ENCODE data around the gene MCM8. TPM values are rescaled to one million over a fixed set of nuclear protein-coding genes. Genes with fewer than 3 reads are reported as not detected.

The MCM8 gene
- total and polyA plus RNA-seq, 2 donors (not counting 1 experiment from before 2014, with no cell fraction given): 4.4 to 13.8 TPM

DNA sequence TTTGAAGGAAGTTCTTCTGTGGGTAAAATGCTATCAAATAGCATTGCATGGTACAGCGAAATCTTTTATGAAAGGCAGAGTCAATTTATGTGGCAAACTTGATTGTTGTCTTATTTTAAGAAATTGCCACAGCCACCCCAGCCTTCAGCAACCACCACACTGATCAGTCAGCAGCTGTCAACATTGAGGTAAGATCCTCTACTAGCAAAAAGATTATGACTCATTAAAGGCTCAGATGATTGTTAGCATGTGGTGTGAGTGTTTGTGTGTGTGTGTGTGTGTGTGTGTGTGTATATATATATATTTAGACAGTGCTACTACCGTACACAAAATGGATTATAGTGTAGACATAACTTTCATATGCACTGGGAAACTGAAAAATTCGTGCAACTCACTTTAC is 75.6 kb downstream of the MCM8 start:
- ChIA-PET CTCF (no interaction called here), POLR2A (no interaction called here)
- H3K4me3 Mint-ChIP-seq: no peak overlapping the region
- no peak overlapping the region for H3K4me3 ChIP-seq (ENCODE audit: control extremely low read depth in 1 of 5, extremely low read depth in 1 of 5, insufficient read depth in 1 of 5, low read depth in 2 of 5, low read length in 4 of 5)
- H3K9me3 Mint-ChIP-seq (ENCODE audit: insufficient read depth): peaks cover 4% of the 10 kb centered on the region
- intact Hi-C loops (cut with micrococcal nuclease): no loop called here
- H3K4me2 ChIP-seq (replicated peaks; ENCODE audit: low read depth, low read length, poor library complexity, severe bottlenecking): no peak overlapping the region
- H3K9me3 ChIP-seq (ENCODE audit: control extremely low read depth in 1 of 3, control insufficient read depth in 2 of 3, insufficient read depth in 1 of 3, low read length in 2 of 3): peaks cover 0 to 4% (median 0%) of the 10 kb centered on the region in 3 donors
- no peak overlapping the region for H3K27ac Mint-ChIP-seq
- no peaks in the 10 kb centered on the region for H3K27me3 ChIP-seq (replicated peaks in 1 of 4; ENCODE audit: control extremely low read depth in 1 of 4, control insufficient read depth in 3 of 4, insufficient read depth in 4 of 4, low read length in 3 of 4)
- H3K27ac ChIP-seq (ENCODE audit: low read length in 2 of 2): no peak overlapping the region
- no CpG with 5 or more reads among the region's 3 CpGs for WGBS (ENCODE audit: insufficient coverage)
- peaks cover 13% of the 10 kb centered on the region for H3K79me2 ChIP-seq (ENCODE audit: control insufficient read depth, insufficient read depth, low read length)
- TF ChIP-seq, protein P1, sequence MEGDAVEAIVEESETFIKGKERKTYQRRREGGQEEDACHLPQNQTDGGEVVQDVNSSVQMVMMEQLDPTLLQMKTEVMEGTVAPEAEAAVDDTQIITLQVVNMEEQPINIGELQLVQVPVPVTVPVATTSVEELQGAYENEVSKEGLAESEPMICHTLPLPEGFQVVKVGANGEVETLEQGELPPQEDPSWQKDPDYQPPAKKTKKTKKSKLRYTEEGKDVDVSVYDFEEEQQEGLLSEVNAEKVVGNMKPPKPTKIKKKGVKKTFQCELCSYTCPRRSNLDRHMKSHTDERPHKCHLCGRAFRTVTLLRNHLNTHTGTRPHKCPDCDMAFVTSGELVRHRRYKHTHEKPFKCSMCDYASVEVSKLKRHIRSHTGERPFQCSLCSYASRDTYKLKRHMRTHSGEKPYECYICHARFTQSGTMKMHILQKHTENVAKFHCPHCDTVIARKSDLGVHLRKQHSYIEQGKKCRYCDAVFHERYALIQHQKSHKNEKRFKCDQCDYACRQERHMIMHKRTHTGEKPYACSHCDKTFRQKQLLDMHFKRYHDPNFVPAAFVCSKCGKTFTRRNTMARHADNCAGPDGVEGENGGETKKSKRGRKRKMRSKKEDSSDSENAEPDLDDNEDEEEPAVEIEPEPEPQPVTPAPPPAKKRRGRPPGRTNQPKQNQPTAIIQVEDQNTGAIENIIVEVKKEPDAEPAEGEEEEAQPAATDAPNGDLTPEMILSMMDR (IDR thresholded peaks at IDR 0.05): no peak
- no peak for TF ChIP-seq EZH2 (IDR thresholded peaks at IDR 0.05; ENCODE audit: borderline replicate concordance, insufficient read depth, low read depth, low read length, poor library complexity, severe bottlenecking)
- H3K4me1 Mint-ChIP-seq: no peaks in the 10 kb centered on the region
- H3K36me3 ChIP-seq (replicated peaks in 1 of 2; ENCODE audit: control extremely low read depth in 1 of 2, control insufficient read depth in 1 of 2, extremely low read depth in 1 of 2, insufficient read depth in 2 of 2, low read length in 1 of 2): peaks cover 9 to 27% of the 10 kb centered on the region in 2 experiments
- H2AFZ ChIP-seq (ENCODE audit: insufficient read depth, low read depth, low read length, poor library complexity, severe bottlenecking): no peak overlapping the region
- no peaks in the 10 kb centered on the region for H3K27me3 Mint-ChIP-seq
- H4K20me1 ChIP-seq (ENCODE audit: control insufficient read depth, insufficient read depth, low read length, poor library complexity, severe bottlenecking): no peaks in the 10 kb centered on the region
- DNase-seq (no peak), ATAC-seq (ENCODE audit: low read depth) (no peak)
- H3K9ac ChIP-seq (ENCODE audit: low read length): no peak overlapping the region
- no peaks in the 10 kb centered on the region for H3K4me1 ChIP-seq (ENCODE audit: control insufficient read depth in 2 of 2, insufficient read depth in 2 of 2, low read length in 2 of 2)

DNA sequence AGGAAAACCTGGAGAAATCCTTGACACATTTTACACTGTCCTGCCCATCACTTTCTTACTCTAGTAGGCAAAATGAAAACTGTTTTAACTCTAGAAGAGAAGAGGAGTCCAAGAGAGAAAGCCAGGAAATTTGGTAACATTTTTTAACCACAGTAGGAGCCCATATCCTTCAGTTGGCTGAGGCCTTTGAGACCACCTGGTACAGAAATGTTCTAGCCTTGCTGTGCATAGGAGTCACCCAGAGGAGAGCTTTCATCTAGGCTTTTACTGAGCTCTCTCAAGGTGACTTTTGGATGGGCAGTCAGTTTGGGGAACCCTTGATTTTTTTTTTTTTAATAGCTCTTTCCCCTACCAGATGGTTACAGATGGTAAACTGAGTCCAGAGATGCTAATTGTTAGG is 78.4 kb downstream of the MCM8 start:
- H3K4me2 ChIP-seq (replicated peaks; ENCODE audit: low read depth, low read length, poor library complexity, severe bottlenecking): no peak overlapping the region
- ChIA-PET CTCF (no interaction called here), POLR2A (no interaction called here)

More for the DNA sequence above, 78.4 kb downstream of the MCM8 start:
- H4K20me1 ChIP-seq (ENCODE audit: control insufficient read depth, insufficient read depth, low read length, poor library complexity, severe bottlenecking): no peaks in the 10 kb centered on the region
- DNase-seq (no peak), ATAC-seq (ENCODE audit: low read depth) (no peak)
- no peak overlapping the region for H3K4me3 Mint-ChIP-seq
- no peaks in the 10 kb centered on the region for H3K4me1 ChIP-seq (ENCODE audit: control insufficient read depth in 2 of 2, insufficient read depth in 2 of 2, low read length in 2 of 2)
- no peak overlapping the region for H3K9ac ChIP-seq (ENCODE audit: low read length)
- H3K36me3 ChIP-seq (replicated peaks in 1 of 2; ENCODE audit: control extremely low read depth in 1 of 2, control insufficient read depth in 1 of 2, extremely low read depth in 1 of 2, insufficient read depth in 2 of 2, low read length in 1 of 2): peaks cover 7 to 33% of the 10 kb centered on the region in 2 experiments
- H3K79me2 ChIP-seq (ENCODE audit: control insufficient read depth, insufficient read depth, low read length): peaks cover 3% of the 10 kb centered on the region
- TF ChIP-seq, protein P1 (IDR thresholded peaks at IDR 0.05): no peak
- TF ChIP-seq EZH2 (IDR thresholded peaks at IDR 0.05; ENCODE audit: borderline replicate concordance, insufficient read depth, low read depth, low read length, poor library complexity, severe bottlenecking): no peak
- H3K27me3 Mint-ChIP-seq: no peaks in the 10 kb centered on the region
- no peaks in the 10 kb centered on the region for H3K4me1 Mint-ChIP-seq
- H3K27ac ChIP-seq (ENCODE audit: low read length in 2 of 2): no peak overlapping the region
- H3K9me3 Mint-ChIP-seq (ENCODE audit: insufficient read depth): peaks cover 4% of the 10 kb centered on the region
- no peaks in the 10 kb centered on the region for H3K27me3 ChIP-seq (replicated peaks in 1 of 4; ENCODE audit: control extremely low read depth in 1 of 4, control insufficient read depth in 3 of 4, insufficient read depth in 4 of 4, low read length in 3 of 4)
- H3K4me3 ChIP-seq (ENCODE audit: control extremely low read depth in 1 of 5, extremely low read depth in 1 of 5, insufficient read depth in 1 of 5, low read depth in 2 of 5, low read length in 4 of 5): no peak overlapping the region
- H3K27ac Mint-ChIP-seq: no peak overlapping the region
- H3K9me3 ChIP-seq (ENCODE audit: control extremely low read depth in 1 of 3, control insufficient read depth in 2 of 3, insufficient read depth in 1 of 3, low read length in 2 of 3): peaks cover 0 to 4% (median 0%) of the 10 kb centered on the region in 3 donors
- intact Hi-C loops (cut with micrococcal nuclease): no loop called here
- no peak overlapping the region for H2AFZ ChIP-seq (ENCODE audit: insufficient read depth, low read depth, low read length, poor library complexity, severe bottlenecking)
